ENCODE results near the gene MACROD2.

The MACROD2 gene

GRCh38 chr20:14643556-14643955 lies 648.2 kb downstream of the MACROD2 start:
- DNase-seq (ENCODE audit: low read depth in 2 of 2): no peak

DNA sequence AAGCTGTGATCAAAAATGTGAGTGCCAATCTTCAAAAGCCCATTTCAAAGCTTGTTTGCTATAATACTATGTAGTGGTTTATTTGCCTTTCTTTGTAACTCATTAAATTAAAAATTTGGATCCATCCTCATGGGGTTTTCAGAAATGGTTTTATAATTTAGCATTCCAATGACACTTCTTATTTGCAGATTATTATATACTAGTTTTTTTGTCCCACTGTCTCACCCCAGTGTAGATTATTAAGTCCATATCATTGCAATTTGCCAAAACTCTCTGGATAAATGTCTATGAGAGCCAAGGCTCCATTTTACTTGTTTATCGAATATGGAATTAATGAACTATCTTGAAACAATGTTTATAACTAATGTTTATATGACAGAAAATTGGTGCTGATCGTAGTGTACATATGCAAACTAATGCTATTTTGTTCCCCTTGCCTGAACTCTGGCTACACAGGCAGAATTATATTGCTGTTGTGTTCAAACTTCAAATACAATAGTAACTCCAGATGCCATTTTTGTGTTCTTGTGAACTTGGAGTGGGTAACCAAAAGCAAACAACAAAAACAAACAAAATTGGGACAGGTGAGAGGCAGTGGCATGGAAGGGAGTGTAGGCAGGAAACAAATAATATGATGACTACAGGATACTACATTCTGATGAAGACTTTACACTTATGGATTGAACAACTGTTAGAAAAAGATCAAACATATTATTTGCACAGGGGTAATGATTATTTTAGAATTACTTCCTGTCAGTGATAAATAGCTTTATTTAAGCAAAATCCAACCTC lies 649.2 kb downstream of the MACROD2 start:
- no peak for DNase-seq (ENCODE audit: low read depth in 2 of 2)

GRCh38 chr20:14647016-14647415 lies 651.7 kb downstream of the MACROD2 start:
- no peak for DNase-seq (ENCODE audit: low read depth in 2 of 2)

DNA sequence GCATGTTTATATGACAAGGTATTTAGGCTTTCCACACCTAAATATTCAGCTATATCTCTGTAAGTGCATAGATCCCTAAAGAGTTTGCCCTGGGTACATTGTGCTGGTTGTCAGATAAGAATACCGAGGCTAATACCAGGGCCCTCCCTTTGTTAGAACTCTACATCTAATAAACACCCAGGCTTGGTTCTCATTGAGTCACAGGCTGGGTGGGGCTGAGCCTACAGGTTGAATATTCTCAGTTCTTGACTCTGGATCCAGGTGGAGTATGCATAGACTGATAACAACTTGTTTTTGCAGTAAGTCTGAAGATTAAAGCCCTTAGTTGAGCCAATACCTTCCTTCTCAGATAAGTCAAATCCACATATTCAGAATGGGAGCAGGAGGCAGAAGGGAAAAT lies 654.3 kb downstream of the MACROD2 start:
- no peak for DNase-seq (ENCODE audit: low read depth in 2 of 2)

DNA sequence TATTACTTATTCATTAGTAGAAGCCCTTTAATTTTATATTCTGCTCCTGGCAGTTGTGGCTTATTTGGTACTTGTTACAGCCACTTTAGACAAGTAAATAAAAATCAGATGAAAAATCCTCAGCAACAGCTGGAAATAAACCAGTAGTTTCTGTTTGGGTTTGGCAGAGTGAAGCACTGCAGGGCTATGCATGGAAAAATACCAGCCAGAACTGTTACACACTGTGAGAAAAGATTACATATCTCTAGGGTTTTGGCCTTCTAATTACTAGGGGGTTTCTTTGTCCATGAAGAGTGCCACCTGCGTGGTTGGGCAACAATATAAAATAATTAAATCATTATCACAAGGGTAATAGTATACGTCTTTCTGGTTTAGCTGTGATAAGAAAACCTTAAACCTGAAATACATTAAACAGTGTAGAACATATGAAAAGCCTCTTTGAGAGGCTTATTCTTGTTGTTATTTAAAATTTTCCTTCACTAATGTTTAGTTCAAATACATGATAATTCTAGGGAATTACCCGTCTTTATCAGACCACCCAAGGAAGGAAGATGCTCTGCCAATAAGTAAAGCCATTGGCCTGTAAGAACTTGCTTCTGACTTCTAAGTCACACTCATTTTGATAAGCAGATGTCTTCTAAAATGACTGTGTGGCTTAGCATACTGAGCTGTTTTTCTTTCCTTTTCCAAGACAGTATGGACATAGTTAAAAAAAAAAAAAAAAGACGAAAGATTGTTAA lies 662.1 kb downstream of the MACROD2 start:
- no peak for DNase-seq (ENCODE audit: low read depth in 2 of 2)

GRCh38 chr20:14664101-14664500 lies 668.8 kb downstream of the MACROD2 start:
- DNase-seq (ENCODE audit: low read depth in 2 of 2): no peak

DNA sequence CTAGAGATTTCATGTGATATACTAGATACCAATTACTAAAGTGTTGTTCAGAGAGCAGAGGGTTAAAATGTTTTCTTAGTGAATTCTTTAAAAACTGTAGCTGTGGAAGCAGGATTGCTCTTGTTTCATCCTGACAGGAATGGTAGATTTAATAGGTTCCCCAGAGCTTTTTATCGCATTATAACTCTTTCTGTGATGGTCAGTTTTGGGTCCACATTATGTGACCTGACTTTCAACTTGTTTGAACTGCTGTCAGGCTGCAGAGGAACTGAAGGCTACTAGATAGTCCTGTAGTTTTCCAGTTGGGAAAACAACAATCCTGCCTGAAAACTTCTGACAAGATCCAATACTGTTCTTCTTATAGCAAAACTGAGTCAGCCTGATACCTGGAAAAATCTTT lies 671.4 kb downstream of the MACROD2 start:
- no peak for DNase-seq (ENCODE audit: low read depth in 2 of 2)

GRCh38 chr20:14667226-14667625 lies 671.9 kb downstream of the MACROD2 start:
- DNase-seq (ENCODE audit: low read depth in 2 of 2): no peak

DNA sequence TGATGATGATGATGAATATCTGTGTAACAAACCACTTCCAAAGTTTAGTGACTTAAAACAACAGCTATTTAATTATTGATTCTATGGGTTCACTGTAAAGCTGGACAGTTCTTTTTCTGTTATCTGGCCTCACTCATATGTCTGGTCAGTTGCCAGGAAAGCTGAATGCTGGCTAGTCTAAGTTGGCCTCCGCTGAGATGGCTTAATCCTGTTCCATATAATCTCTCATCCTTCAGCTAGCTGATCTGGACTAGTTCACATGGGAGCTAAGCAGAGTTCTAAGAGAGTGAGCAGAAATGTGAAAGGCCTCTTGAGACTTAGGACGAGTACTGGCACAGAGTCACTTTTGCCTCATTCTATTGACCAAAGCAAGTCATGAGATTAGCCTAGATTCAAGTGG lies 676.8 kb downstream of the MACROD2 start:
- DNase-seq (ENCODE audit: low read depth in 2 of 2): no peak

DNA sequence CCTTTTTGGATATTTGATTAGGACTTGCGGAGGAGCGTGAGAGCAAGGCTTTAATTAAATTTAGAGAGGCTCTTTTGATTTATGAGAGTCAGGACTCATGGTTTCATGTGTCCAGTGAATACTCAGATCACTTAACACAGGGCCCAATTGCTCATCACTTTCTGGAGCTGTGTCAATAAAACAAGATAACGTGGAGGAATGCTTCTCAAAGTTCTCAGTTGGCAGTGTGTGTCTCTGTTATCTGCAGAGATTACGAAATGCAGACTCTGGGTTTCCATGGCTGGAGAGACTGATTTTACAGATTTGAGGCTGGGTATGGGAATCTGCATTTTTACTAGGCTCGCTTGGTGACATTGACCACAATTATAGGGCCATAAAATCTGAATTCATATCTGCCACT lies 677.8 kb downstream of the MACROD2 start:
- no peak for DNase-seq (ENCODE audit: low read depth in 2 of 2)

- no peak for DNase-seq (ENCODE audit: low read depth in 2 of 2)
Measured at GRCh38 chr20:14677455-14677854, 682.1 kb downstream of the MACROD2 start.

GRCh38 chr20:14685183-14685582 lies 689.9 kb downstream of the MACROD2 start:
- DNase-seq (ENCODE audit: low read depth in 2 of 2): no peak

DNA sequence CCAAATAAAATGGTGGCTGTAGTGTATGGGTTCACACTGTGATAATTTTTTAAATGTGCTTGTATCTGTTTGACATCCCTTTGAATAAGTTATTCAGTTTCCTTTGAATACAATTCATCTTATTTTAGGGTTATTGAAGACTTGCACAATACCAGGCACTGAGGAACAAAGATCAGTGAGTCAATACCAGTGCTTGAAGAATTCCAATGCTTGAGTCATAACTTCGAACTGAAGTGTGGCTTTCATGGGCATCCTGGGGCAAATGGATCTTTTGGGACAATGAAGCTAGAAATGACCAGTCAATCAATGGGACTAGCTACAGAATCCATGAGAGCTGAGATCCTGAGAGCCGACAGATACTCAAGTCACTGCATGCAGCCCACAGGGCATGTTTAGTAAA lies 692.0 kb downstream of the MACROD2 start:
- DNase-seq (ENCODE audit: low read depth in 2 of 2): no peak

GRCh38 chr20:14688005-14688404 lies 692.7 kb downstream of the MACROD2 start:
- DNase-seq (ENCODE audit: low read depth in 2 of 2): no peak

GRCh38 chr20:14691994-14692393 lies 696.7 kb downstream of the MACROD2 start:
- DNase-seq (ENCODE audit: low read depth in 2 of 2): no peak

GRCh38 chr20:14696478-14696877 lies 701.2 kb downstream of the MACROD2 start:
- no peak for DNase-seq (ENCODE audit: low read depth in 2 of 2)

GRCh38 chr20:14696937-14697336 lies 701.6 kb downstream of the MACROD2 start:
- no peak for DNase-seq (ENCODE audit: low read depth in 2 of 2)

DNA sequence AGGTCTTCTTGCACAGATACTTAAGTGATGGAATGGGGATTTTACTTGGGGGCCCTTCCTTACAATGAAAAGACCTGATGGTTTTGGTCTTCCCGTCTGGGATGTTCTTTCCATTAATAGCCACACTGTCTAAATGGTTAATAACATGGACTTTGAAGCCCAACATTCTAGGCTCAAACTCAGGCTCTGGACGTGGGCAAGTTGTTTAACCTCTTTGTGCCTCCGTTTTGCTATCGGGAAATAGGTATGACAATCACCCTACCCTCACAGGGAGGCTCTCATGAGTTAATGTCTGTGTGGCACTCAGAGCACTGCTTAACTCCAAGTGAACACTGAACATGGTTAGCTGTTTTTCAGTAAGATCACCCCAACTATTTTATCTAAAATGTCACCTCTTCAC lies 702.8 kb downstream of the MACROD2 start:
- no peak for DNase-seq (ENCODE audit: low read depth in 2 of 2)

DNA sequence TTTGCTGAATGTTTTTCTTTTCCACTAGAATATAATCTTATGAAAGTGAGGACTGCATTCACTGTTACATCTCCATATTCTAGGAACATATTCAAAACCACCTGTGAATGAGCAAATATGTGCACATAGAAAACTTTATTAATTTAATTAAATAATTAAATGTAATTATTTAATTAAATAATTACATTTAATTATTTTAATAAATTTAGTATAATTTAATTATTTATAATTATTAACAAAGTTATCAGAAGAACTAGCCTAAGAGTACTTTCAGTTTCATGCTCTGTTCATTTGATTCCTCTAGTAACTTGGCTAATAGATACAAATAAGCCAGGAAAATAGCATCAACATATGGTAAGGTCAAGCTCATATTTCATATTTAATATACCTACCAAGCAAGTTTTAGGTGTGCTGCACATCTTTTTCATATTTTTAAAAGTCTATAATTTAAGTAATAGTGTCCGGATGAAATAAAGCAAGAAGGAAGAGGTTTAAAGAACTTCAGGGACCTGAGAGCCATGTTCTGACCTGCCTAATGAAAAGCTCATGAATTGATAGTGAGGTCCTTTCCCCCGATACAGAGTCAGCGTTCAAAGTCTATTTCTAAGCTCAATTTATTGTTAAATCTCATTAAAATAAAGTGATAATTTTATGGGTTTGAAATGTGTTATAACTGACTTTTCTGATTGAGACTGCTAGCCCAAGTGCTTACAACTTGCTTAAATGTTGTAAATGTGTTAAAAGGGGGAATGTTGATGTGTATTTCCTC lies 703.5 kb downstream of the MACROD2 start:
- no peak for DNase-seq (ENCODE audit: low read depth in 2 of 2)

DNA sequence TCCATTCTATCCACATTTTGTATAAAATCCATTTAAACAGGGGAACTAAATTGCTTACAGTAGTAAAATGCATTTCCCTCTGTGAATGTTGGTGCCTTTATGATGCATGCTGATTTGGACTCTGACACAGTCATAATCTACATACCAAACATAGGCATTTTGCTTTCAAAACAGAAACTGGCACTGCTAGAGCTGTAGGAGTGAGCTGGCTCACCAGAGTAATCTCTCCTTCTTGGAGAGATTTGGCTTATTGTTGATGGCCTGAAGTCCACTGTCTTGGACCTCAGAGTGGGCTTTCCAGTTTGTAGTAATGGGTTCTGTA lies 705.3 kb downstream of the MACROD2 start:
- DNase-seq (ENCODE audit: low read depth in 2 of 2): no peak

GRCh38 chr20:14701326-14701725 lies 706.0 kb downstream of the MACROD2 start:
- DNase-seq (ENCODE audit: low read depth in 2 of 2): no peak

DNA sequence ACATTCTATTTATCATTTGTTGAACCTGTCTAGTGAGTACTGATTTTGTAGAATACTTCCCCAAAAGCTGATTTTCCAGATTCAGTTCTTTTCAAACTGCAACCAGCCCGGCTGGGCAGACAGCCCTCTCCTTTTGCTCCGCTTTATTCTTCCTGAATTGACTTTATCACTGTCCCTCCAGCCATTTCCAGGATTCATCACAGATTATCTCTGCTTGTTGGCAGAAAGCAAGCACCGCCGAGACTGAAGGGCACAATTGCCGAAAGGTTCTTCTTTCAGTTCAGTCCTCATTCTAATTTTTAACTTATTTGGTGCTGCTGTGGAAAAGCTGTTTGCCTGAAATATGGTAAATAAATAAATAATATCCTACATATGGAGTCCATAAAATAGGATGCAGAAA lies 711.2 kb downstream of the MACROD2 start:
- no peak for DNase-seq (ENCODE audit: low read depth in 2 of 2)
